Calu3 (cell line): ENCODE data around the gene SRSF2. TPM values are rescaled to one million over a fixed set of nuclear protein-coding genes. Genes with fewer than 3 reads are reported as not detected.
"Not testable (repeated sequence)": the region's sequence is repeated elsewhere in the genome, so short reads cannot be mapped to it uniquely, and the experiment has no call there.

Source experiments
- BruUV-seq: library from RNA; stranded (reverse); fragments of 400-500 nt; replicated peaks from 2 replicates; lab custom pipeline; 2021; lab: Mats Ljungman, UMichigan
- CTCF ChIA-PET: fragments of 300-600 bp; sonication (Branson Sonifier 250); formaldehyde crosslinking; loops from one replicate; lab custom pipeline; 2022; ENCODE audit warnings: antibody characterized with exemption; lab: Charles Lee
- DNase-seq: peaks from one replicate; pipeline ENCODE4 v3.0.0; 2022
- H3K27ac Mint-ChIP-seq: one replicate; pipeline ENCODE4 v1.8.0; 2022; ENCODE audit warnings: mixed read lengths; ENCODE audit not compliant: unreplicated experiment
- H3K27me3 Mint-ChIP-seq: one replicate; pipeline ENCODE4 v1.8.0; 2022; ENCODE audit warnings: mixed read lengths; ENCODE audit not compliant: unreplicated experiment
- H3K36me3 Mint-ChIP-seq: one replicate; pipeline ENCODE4 v1.8.0; 2022; ENCODE audit warnings: mild to moderate bottlenecking, moderate library complexity, mixed read lengths; ENCODE audit not compliant: insufficient read depth, unreplicated experiment
- H3K4me1 Mint-ChIP-seq: one replicate; pipeline ENCODE4 v1.8.0; 2022; ENCODE audit warnings: mild to moderate bottlenecking, low read depth, mixed read lengths; ENCODE audit not compliant: unreplicated experiment
- H3K4me3 Mint-ChIP-seq: one replicate; pipeline ENCODE4 v1.8.0; 2022; ENCODE audit warnings: mild to moderate bottlenecking, low read depth, moderate library complexity, mixed read lengths; ENCODE audit not compliant: unreplicated experiment
- H3K9me3 Mint-ChIP-seq: one replicate; pipeline ENCODE4 v1.8.0; 2022; ENCODE audit warnings: low read depth, mixed read lengths; ENCODE audit not compliant: unreplicated experiment
- CTCF ChIP-seq: fragments of 200-600 bp; IDR thresholded peaks from one replicate; pipeline ENCODE4 v1.8.0; 2022; ENCODE audit warnings: antibody characterized with exemption; ENCODE audit not compliant: unreplicated experiment
- intact Hi-C: fragments of 100-400 bp; cut with micrococcal nuclease; formaldehyde crosslinking; loops from one replicate; pipeline ENCODE4 v1.10.0; 2022; ENCODE audit not compliant: unreplicated experiment
- total RNA-seq: library from RNA; stranded (reverse); gene quantifications from 2 replicates; pipeline ENCODE4 v1.2.3, GENCODE V29; 2022

The SRSF2 gene
- total RNA-seq, 1 experiment from 2014 or later, result 238 TPM

- no TSS peak for BruUV-seq
- no peak overlapping the region for H3K4me3 Mint-ChIP-seq
- H3K27ac Mint-ChIP-seq, result no peak overlapping the region
- TF ChIP-seq CTCF, result no peak
- H3K4me1 Mint-ChIP-seq, result no peaks in the 10 kb centered on the region
- no peaks in the 10 kb centered on the region for H3K36me3 Mint-ChIP-seq
- intact Hi-C loops, result no loop called here
- H3K27me3 Mint-ChIP-seq, result no peaks in the 10 kb centered on the region
- H3K9me3 Mint-ChIP-seq, result no peaks in the 10 kb centered on the region
- no peak for DNase-seq
- CTCF ChIA-PET, result interaction anchor here (0.6 to 0.7 kb wide), 3 partner anchors 24 to 86 kb away, joined by 3 to 4 read pairs (median 3); no protein-coding TSS in a partner anchor
Observed at GRCh38 chr17:76748657-76749056, 11.5 kb upstream of the SRSF2 start.

- CTCF ChIA-PET, result interaction anchor here (0.7 kb wide), 2 partner anchors 25 to 33 kb away, joined by 3 to 4 read pairs; no protein-coding TSS in a partner anchor
- BruUV-seq, result no TSS peak
- no peaks in the 10 kb centered on the region for H3K36me3 Mint-ChIP-seq
- H3K9me3 Mint-ChIP-seq, result no peaks in the 10 kb centered on the region
- no peak overlapping the region for H3K27ac Mint-ChIP-seq
- H3K4me3 Mint-ChIP-seq, result no peak overlapping the region
- no peak for TF ChIP-seq CTCF
- H3K27me3 Mint-ChIP-seq, result no peaks in the 10 kb centered on the region
- intact Hi-C loops, result no loop called here
- H3K4me1 Mint-ChIP-seq, result no peaks in the 10 kb centered on the region
- DNase-seq, result no peak
Observed at GRCh38 chr17:76747716-76748363, 10.7 kb upstream of the SRSF2 start.

- BruUV-seq, H3K4me1 Mint-ChIP-seq, intact Hi-C loops, H3K4me3 Mint-ChIP-seq, H3K9me3 Mint-ChIP-seq, H3K27ac Mint-ChIP-seq, H3K27me3 Mint-ChIP-seq, DNase-seq, H3K36me3 Mint-ChIP-seq: not testable (repeated sequence)
- CTCF ChIA-PET, result interaction anchor here (0.6 kb wide), 1 partner anchor 83 kb away, joined by 3 read pairs; no protein-coding TSS in a partner anchor
Observed at GRCh38 chr17:76745785-76746184, 8.7 kb upstream of the SRSF2 start.

GRCh38 chr17:76744747-76745146, 7.6 kb upstream of the SRSF2 start:
- no peak overlapping the region for H3K27ac Mint-ChIP-seq
- H3K27me3 Mint-ChIP-seq, result no peaks in the 10 kb centered on the region
- intact Hi-C loops, result no loop called here
- no peak for DNase-seq
- H3K36me3 Mint-ChIP-seq, result peaks cover 6% of the 10 kb centered on the region
- CTCF ChIA-PET, result no interaction called here
- no peak overlapping the region for H3K4me3 Mint-ChIP-seq
- no peaks in the 10 kb centered on the region for H3K9me3 Mint-ChIP-seq
- no peak for TF ChIP-seq CTCF
- no TSS peak for BruUV-seq
- H3K4me1 Mint-ChIP-seq, result no peaks in the 10 kb centered on the region

GRCh38 chr17:76742958-76743357, 5.8 kb upstream of the SRSF2 start:
- peaks cover 15% of the 10 kb centered on the region for H3K36me3 Mint-ChIP-seq
- H3K4me3 Mint-ChIP-seq, result no peak overlapping the region
- BruUV-seq, result no TSS peak
- no peak for DNase-seq
- TF ChIP-seq CTCF, result no peak
- no peaks in the 10 kb centered on the region for H3K4me1 Mint-ChIP-seq
- intact Hi-C loops, result no loop called here
- H3K9me3 Mint-ChIP-seq, result no peaks in the 10 kb centered on the region
- CTCF ChIA-PET, result no interaction called here
- H3K27me3 Mint-ChIP-seq, result no peaks in the 10 kb centered on the region
- H3K27ac Mint-ChIP-seq, result no peak overlapping the region
